T-cell (primary cell): ENCODE measurements around the gene FGGY. TPM values are rescaled to one million over a fixed set of nuclear protein-coding genes. Genes with fewer than 3 reads are reported as not detected.

Experiments
- ATAC-seq, 4 experiments: fragments of 200-7000 bp in 3 of 4; fragments of 150-1000 bp in 1 of 4; cut with Tn5 transposase; replicated peaks in 1 of 4; 1 replicate in 3 of 4; 2 replicates in 1 of 4; pipeline ENCODE4 v1.10.0; 2021; ENCODE audit warnings: moderate library complexity in 3 of 4, mild to moderate bottlenecking in 2 of 4, moderate number of reproducible peaks in 1 of 4
- CTCF ChIA-PET, 2 donors: fragments of 300-600 bp; sonication (Branson Sonifier 250); formaldehyde crosslinking; loops; one replicate each; lab custom pipeline; 2022; ENCODE audit warnings: antibody characterized with exemption in 2 of 2; lab: Charles Lee
- POLR2A ChIA-PET, 2 donors: fragments of 300-600 bp; sonication (Branson Sonifier 250); formaldehyde crosslinking; loops; one replicate each; lab custom pipeline; 2022; ENCODE audit warnings: antibody characterized with exemption in 2 of 2; lab: Charles Lee
- DNase-seq, 35 experiments: peaks; one replicate each; pipeline versions ENCODE4 v3.0.0 to v3.0.0-alpha.2; 2013 to 2023
- H3K27ac ChIP-seq: one replicate; pipeline ENCODE4 v1.5.1; 2013; ENCODE audit warnings: low read length
- H3K27me3 ChIP-seq, 2 experiments: replicated peaks in 1 of 2; 1 replicate in 1 of 2; 2 replicates in 1 of 2; pipeline versions ENCODE4 v1.6.1 to v1.7.0; 2013; ENCODE audit warnings: low read length in 1 of 2, mixed read lengths in 1 of 2; ENCODE audit not compliant: control insufficient read depth in 2 of 2, insufficient read depth in 2 of 2; ENCODE audit errors: extremely low read depth in 1 of 2
- H3K36me3 ChIP-seq, 2 donors: 1 replicate in 1 of 2; 2 replicates in 1 of 2; pipeline versions ENCODE4 v1.6.1 to v1.7.0; 2013; ENCODE audit warnings: low read length in 1 of 2; ENCODE audit not compliant: control insufficient read depth in 2 of 2, insufficient read depth in 1 of 2; ENCODE audit errors: extremely low read depth in 1 of 2
- H3K4me1 ChIP-seq, 2 experiments: 1 replicate in 1 of 2; 2 replicates in 1 of 2; pipeline versions ENCODE4 v1.6.1 to v1.7.0; 2013; ENCODE audit warnings: low read length in 2 of 2, mixed read lengths in 1 of 2; ENCODE audit not compliant: insufficient read depth in 2 of 2, control insufficient read depth in 1 of 2; ENCODE audit errors: extremely low read depth in 1 of 2
- H3K4me3 ChIP-seq, 2 donors: 1 replicate in 1 of 2; 2 replicates in 1 of 2; pipeline versions ENCODE4 v1.5.1 to v1.7.0; 2013; ENCODE audit warnings: mild to moderate bottlenecking in 2 of 2, low read length in 1 of 2, moderate library complexity in 1 of 2; ENCODE audit not compliant: control insufficient read depth in 1 of 2; ENCODE audit errors: extremely low read depth in 1 of 2
- H3K9me3 ChIP-seq: 2 replicates; pipeline ENCODE4 v1.7.0; 2013
- H3K27ac Mint-ChIP-seq, 2 donors: one replicate each; pipeline ENCODE4 v1.8.0; 2020 to 2021; ENCODE audit warnings: mild to moderate bottlenecking in 2 of 2, mixed read lengths in 2 of 2
- H3K27me3 Mint-ChIP-seq, 2 donors: one replicate each; pipeline ENCODE4 v1.8.0; 2021 to 2022; ENCODE audit warnings: mixed read lengths in 2 of 2
- H3K36me3 Mint-ChIP-seq: one replicate; pipeline ENCODE4 v1.8.0; 2021; ENCODE audit warnings: mixed read lengths
- H3K4me1 Mint-ChIP-seq, 3 donors: one replicate each; pipeline ENCODE4 v1.8.0; 2020 to 2022; ENCODE audit warnings: mixed read lengths in 3 of 3, mild to moderate bottlenecking in 1 of 3
- H3K4me3 Mint-ChIP-seq, 3 donors: one replicate each; pipeline ENCODE4 v1.8.0; 2020 to 2022; ENCODE audit warnings: mild to moderate bottlenecking in 3 of 3, mixed read lengths in 3 of 3, moderate library complexity in 3 of 3
- H3K9me3 Mint-ChIP-seq, 3 donors: one replicate each; pipeline ENCODE4 v1.8.0; 2020 to 2022; ENCODE audit warnings: mixed read lengths in 3 of 3
- WGBS: methylation state at CpG from one replicate; pipeline ENCODE4 v1.1.5; 2013; ENCODE audit warnings: missing lambda C conversion rate; ENCODE audit not compliant: insufficient coverage; 5-methylcytosine and 5-hydroxymethylcytosine counted together
- total RNA-seq, 35 experiments: library from RNA in 6 of 35; stranded (reverse) in 6 of 35; fragments of 120-200 nt in 1 of 35; gene quantifications; one replicate each; pipeline versions ENCODE4 v1.2.1 to v1.2.4 and lab custom pipeline; 2013 to 2026

The FGGY gene
- total RNA-seq, 5 donors from 2014 or later (not counting 1 experiment from before 2014, with no cell fraction given): 7.8 to 21.7 (median 12.6) TPM

DNA sequence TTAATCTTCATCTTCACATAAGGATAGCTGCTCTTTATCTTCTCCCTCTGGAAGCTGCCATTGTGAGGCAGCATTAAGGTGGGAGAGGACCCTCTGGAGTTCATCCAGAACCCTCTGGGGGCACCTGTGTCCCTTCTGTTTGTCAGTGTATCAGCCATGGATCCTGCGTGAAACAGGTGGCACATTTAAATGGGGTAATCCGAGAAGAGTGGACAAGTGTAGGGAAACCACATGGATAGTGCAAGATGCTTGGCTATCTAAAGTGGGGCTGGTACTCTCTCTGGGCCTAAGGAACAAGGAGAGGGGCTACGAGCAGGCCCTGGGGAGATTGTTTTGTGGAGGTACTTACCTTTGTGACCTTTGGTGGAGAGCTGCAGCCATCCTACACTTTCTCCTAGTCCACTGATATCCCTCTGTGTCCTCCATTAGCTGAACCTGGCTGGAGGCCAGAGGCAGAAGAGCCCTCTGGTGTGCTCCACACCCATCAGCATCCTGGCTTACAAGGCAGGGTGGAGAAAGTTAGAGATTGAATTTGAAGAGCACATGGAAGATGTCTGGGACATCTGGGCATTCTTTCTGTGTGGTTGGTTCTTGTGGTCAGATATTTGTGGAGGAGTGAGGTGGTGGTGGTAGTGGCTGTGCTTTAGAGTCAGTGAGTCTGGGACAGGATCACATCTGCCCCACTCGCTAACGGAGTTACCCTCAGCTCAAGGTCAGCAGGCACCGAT is 117.7 kb downstream of the FGGY start:
- no peaks in the 10 kb centered on the region for H3K4me1 ChIP-seq
- H3K36me3 ChIP-seq: no peaks in the 10 kb centered on the region
- ChIA-PET CTCF (no interaction called here), POLR2A (no interaction called here)
- Mint-ChIP-seq H3K9me3 (no peaks in the 10 kb centered on the region), H3K27me3 (no peaks in the 10 kb centered on the region), H3K4me1 (no peaks in the 10 kb centered on the region), H3K4me3 (no peak overlapping the region), H3K27ac (no peak overlapping the region), H3K36me3 (no peaks in the 10 kb centered on the region)
- no peak overlapping the region for H3K4me3 ChIP-seq
- no peak overlapping the region for H3K27ac ChIP-seq
- no peaks in the 10 kb centered on the region for H3K9me3 ChIP-seq
- ATAC-seq: no peak
- H3K27me3 ChIP-seq: no peaks in the 10 kb centered on the region
- no peak for DNase-seq
- WGBS: 100% methylated on average over 4 of the region's 6 CpGs

- no peak for DNase-seq
- WGBS: 100% methylated on average over 2 of the region's 5 CpGs
- H3K27ac ChIP-seq: no peak overlapping the region
- H3K27me3 ChIP-seq: no peaks in the 10 kb centered on the region
- no peaks in the 10 kb centered on the region for H3K36me3 ChIP-seq
- Mint-ChIP-seq H3K4me3 (no peak overlapping the region), H3K36me3 (no peaks in the 10 kb centered on the region), H3K27ac (no peak overlapping the region), H3K9me3 (no peaks in the 10 kb centered on the region), H3K27me3 (no peaks in the 10 kb centered on the region), H3K4me1 (no peaks in the 10 kb centered on the region)
- H3K4me3 ChIP-seq: no peak overlapping the region
- H3K4me1 ChIP-seq: no peaks in the 10 kb centered on the region
- POLR2A ChIA-PET: no interaction called here
- no peaks in the 10 kb centered on the region for H3K9me3 ChIP-seq
- CTCF ChIA-PET: interaction anchor here in 1 of 2 donors (0.6 kb wide), 1 partner anchor 109 kb away, joined by 5 read pairs; no protein-coding TSS in a partner anchor
- ATAC-seq: no peak
Observed at GRCh38 chr1:59415286-59415850, 118.5 kb downstream of the FGGY start.

DNA sequence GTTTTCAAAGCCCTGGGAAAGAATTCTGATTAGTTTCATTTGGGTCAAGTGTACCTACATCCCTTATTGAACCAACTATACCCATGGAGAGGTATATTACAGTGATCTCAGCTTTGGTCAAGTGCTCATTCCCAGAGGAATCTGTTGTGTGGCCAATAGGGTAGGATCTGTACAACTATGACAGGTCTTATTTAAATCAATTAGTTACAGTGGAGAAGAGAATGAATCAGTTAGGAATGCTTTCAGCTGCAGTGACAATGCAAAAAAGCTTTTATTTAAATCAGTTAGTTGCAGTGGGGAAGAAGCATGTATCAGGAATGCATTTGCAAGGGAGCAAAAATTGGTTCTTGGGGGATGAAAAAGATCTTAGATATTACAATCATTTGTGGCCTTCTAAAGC is 119.0 kb downstream of the FGGY start:
- Histone ChIP-seq H3K4me1 (no peaks in the 10 kb centered on the region), H3K36me3 (no peaks in the 10 kb centered on the region), H3K27ac (no peak overlapping the region), H3K27me3 (no peaks in the 10 kb centered on the region), H3K9me3 (no peaks in the 10 kb centered on the region), H3K4me3 (no peak overlapping the region)
- no peak overlapping the region for H3K4me3 Mint-ChIP-seq
- DNase-seq (no peak), ATAC-seq (no peak)
- CTCF ChIA-PET: interaction anchor here in 1 of 2 donors (0.6 kb wide), 1 partner anchor 109 kb away, joined by 5 read pairs; no protein-coding TSS in a partner anchor
- H3K9me3 Mint-ChIP-seq: no peaks in the 10 kb centered on the region
- no peak overlapping the region for H3K27ac Mint-ChIP-seq
- H3K36me3 Mint-ChIP-seq: no peaks in the 10 kb centered on the region
- no peaks in the 10 kb centered on the region for H3K4me1 Mint-ChIP-seq
- H3K27me3 Mint-ChIP-seq: no peaks in the 10 kb centered on the region
- POLR2A ChIA-PET: no interaction called here

DNA sequence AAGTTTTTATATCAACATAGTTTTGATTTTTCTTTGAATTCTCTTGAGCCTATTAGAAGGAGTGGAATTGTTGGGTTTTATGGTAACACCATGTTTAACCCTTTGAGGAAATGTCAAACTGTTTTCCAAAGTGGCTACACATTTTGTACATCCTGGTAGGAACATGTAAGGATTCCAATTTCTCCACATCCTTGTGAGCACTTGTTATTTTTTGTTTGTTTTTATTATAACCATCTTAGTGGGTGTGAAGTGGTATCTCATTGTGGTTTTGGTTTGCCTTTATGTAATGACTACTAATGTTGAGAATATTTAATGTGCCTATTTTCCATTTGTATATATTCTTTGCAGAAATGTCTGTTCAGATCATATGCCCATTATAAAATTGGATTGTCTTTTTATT is 120.5 kb downstream of the FGGY start:
- H3K36me3 Mint-ChIP-seq: no peaks in the 10 kb centered on the region
- CTCF ChIA-PET: no interaction called here
- no peak for DNase-seq

DNA sequence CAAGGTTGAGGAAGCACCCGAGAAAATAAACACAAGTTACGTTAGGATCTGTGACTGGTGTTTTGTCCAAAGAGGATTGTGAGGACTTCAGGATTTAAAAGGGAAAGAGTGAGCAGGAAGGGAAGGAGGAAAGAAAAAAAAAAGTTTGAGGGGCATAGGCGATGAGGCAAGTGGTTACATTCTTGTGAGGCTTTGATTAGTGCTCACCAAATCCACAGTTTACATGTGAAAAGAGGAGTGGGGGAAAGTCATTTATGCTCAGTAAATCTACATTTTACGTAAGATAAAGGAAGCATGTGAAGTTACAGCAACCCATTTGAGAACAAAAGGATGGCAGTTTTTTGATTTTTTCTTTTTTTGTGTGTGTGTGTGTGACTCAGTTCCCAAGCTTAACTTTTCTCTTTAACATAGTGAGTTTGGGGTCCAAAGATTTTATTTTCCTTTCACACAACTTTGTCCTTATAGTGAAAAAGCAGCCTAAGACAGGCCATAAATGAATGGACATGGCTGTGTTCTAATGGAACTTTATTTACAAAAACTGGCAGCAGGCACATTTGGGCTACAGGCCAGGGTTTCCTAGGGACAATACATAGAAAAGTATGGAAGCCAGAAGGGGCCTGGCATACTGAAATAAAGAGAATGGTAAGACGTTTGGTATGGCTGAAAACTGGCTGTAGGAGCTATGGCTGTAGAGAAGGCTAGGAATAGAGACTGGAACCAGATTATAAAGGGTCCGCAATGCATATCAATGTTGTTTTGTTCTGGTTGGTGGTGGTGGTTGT is 121.7 kb downstream of the FGGY start:
- WGBS: 93% methylated on average over 4 of the region's 6 CpGs
- Mint-ChIP-seq H3K4me1 (no peaks in the 10 kb centered on the region), H3K36me3 (no peaks in the 10 kb centered on the region), H3K9me3 (no peaks in the 10 kb centered on the region), H3K27ac (no peak overlapping the region), H3K27me3 (no peaks in the 10 kb centered on the region), H3K4me3 (no peak overlapping the region)
- Histone ChIP-seq H3K27ac (no peak overlapping the region), H3K4me1 (no peaks in the 10 kb centered on the region), H3K36me3 (no peaks in the 10 kb centered on the region), H3K4me3 (no peak overlapping the region), H3K27me3 (no peaks in the 10 kb centered on the region), H3K9me3 (no peaks in the 10 kb centered on the region)
- ChIA-PET CTCF (no interaction called here), POLR2A (no interaction called here)
- ATAC-seq (no peak), DNase-seq (no peak)

More for the DNA sequence above, 120.5 kb downstream of the FGGY start:
- Mint-ChIP-seq H3K27ac (no peak overlapping the region), H3K4me1 (no peaks in the 10 kb centered on the region), H3K27me3 (no peaks in the 10 kb centered on the region), H3K9me3 (no peaks in the 10 kb centered on the region), H3K4me3 (no peak overlapping the region)
- Histone ChIP-seq H3K27me3 (no peaks in the 10 kb centered on the region), H3K4me1 (no peaks in the 10 kb centered on the region), H3K36me3 (no peaks in the 10 kb centered on the region), H3K4me3 (no peak overlapping the region), H3K27ac (no peak overlapping the region), H3K9me3 (no peaks in the 10 kb centered on the region)
- POLR2A ChIA-PET: no interaction called here
- no peak for ATAC-seq

- Histone ChIP-seq H3K4me3 (no peak overlapping the region), H3K27me3 (no peaks in the 10 kb centered on the region), H3K9me3 (no peaks in the 10 kb centered on the region), H3K36me3 (no peaks in the 10 kb centered on the region), H3K27ac (no peak overlapping the region), H3K4me1 (no peaks in the 10 kb centered on the region)
- H3K4me1 Mint-ChIP-seq: no peaks in the 10 kb centered on the region
- no peak overlapping the region for H3K4me3 Mint-ChIP-seq
- no peaks in the 10 kb centered on the region for H3K9me3 Mint-ChIP-seq
- no peak for DNase-seq
- ChIA-PET POLR2A (no interaction called here), CTCF (no interaction called here)
- no peak for ATAC-seq
- H3K27ac Mint-ChIP-seq: no peak overlapping the region
- no peaks in the 10 kb centered on the region for H3K27me3 Mint-ChIP-seq
- 98% methylated on average over 4 of the region's 6 CpGs for WGBS
- H3K36me3 Mint-ChIP-seq: peaks cover under 1% of the 10 kb centered on the region
Observed at GRCh38 chr1:59419361-59420140, 122.7 kb downstream of the FGGY start.
